ENCODE results near the gene CSAG3.

- TF ChIP-seq POLR2A (IDR thresholded peaks at IDR 0.05): no peak
- TF ChIP-seq, protein P1, sequence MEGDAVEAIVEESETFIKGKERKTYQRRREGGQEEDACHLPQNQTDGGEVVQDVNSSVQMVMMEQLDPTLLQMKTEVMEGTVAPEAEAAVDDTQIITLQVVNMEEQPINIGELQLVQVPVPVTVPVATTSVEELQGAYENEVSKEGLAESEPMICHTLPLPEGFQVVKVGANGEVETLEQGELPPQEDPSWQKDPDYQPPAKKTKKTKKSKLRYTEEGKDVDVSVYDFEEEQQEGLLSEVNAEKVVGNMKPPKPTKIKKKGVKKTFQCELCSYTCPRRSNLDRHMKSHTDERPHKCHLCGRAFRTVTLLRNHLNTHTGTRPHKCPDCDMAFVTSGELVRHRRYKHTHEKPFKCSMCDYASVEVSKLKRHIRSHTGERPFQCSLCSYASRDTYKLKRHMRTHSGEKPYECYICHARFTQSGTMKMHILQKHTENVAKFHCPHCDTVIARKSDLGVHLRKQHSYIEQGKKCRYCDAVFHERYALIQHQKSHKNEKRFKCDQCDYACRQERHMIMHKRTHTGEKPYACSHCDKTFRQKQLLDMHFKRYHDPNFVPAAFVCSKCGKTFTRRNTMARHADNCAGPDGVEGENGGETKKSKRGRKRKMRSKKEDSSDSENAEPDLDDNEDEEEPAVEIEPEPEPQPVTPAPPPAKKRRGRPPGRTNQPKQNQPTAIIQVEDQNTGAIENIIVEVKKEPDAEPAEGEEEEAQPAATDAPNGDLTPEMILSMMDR (IDR thresholded peaks at IDR 0.05): no peak
These were observed 33.6 kb upstream of the CSAG3 start for GRCh38 chrX:152725409-152725808.
